ENCODE data around the gene COA7.

Gene COA7

GRCh38 chr1:52659356-52659755 is 38.8 kb downstream of the COA7 start:
- H3K9me3 ChIP-seq (ENCODE audit: insufficient read depth, low read length), result no peaks in the 10 kb centered on the region
- H3K4me1 ChIP-seq (ENCODE audit: insufficient read depth, insufficient read length), result peaks cover 15% of the 10 kb centered on the region
- peak overlapping the region; percentile 34 for H3K9ac ChIP-seq (ENCODE audit: insufficient read length, low read depth)
- DNase-seq (ENCODE audit: low read depth, low spot score), result no peak
- TF ChIP-seq SUZ12 (IDR thresholded peaks at IDR 0.05; ENCODE audit: extremely low read depth, insufficient read depth, insufficient read length), result no peak
- TF ChIP-seq ZNF274 (IDR thresholded peaks at IDR 0.05; ENCODE audit: low read depth, low read length), result no peak
- no peak for TF ChIP-seq YY1 (IDR thresholded peaks at IDR 0.05; ENCODE audit: insufficient read depth, insufficient read length)
- no peaks in the 10 kb centered on the region for H3K36me3 ChIP-seq (ENCODE audit: insufficient read depth, insufficient read length, low read length)
- H3K4me3 ChIP-seq (ENCODE audit: insufficient read length, low read depth), result no peak overlapping the region
- H3K27me3 ChIP-seq (ENCODE audit: insufficient read depth, insufficient read length), result no peaks in the 10 kb centered on the region

GRCh38 chr1:52658795-52659194 is 39.4 kb downstream of the COA7 start:
- no peak for DNase-seq (ENCODE audit: low read depth, low spot score)
- no peaks in the 10 kb centered on the region for H3K36me3 ChIP-seq (ENCODE audit: insufficient read depth, insufficient read length, low read length)
- H3K4me1 ChIP-seq (ENCODE audit: insufficient read depth, insufficient read length), result peaks cover 15% of the 10 kb centered on the region
- H3K9ac ChIP-seq (ENCODE audit: insufficient read length, low read depth), result peak overlapping the region; percentile 34
- H3K4me3 ChIP-seq (ENCODE audit: insufficient read length, low read depth), result no peak overlapping the region
- TF ChIP-seq YY1 (IDR thresholded peaks at IDR 0.05; ENCODE audit: insufficient read depth, insufficient read length) (no peak), ZNF274 (IDR thresholded peaks at IDR 0.05; ENCODE audit: low read depth, low read length) (no peak), SUZ12 (IDR thresholded peaks at IDR 0.05; ENCODE audit: extremely low read depth, insufficient read depth, insufficient read length) (no peak)
- H3K27me3 ChIP-seq (ENCODE audit: insufficient read depth, insufficient read length), result no peaks in the 10 kb centered on the region
- no peaks in the 10 kb centered on the region for H3K9me3 ChIP-seq (ENCODE audit: insufficient read depth, low read length)

GRCh38 chr1:52657702-52658101 is 40.4 kb downstream of the COA7 start:
- no peaks in the 10 kb centered on the region for H3K9me3 ChIP-seq (ENCODE audit: insufficient read depth, low read length)
- no peaks in the 10 kb centered on the region for H3K27me3 ChIP-seq (ENCODE audit: insufficient read depth, insufficient read length)
- H3K9ac ChIP-seq (ENCODE audit: insufficient read length, low read depth), result no peak overlapping the region
- H3K36me3 ChIP-seq (ENCODE audit: insufficient read depth, insufficient read length, low read length), result no peaks in the 10 kb centered on the region
- H3K4me1 ChIP-seq (ENCODE audit: insufficient read depth, insufficient read length), result peaks cover 15% of the 10 kb centered on the region
- no peak for TF ChIP-seq YY1 (IDR thresholded peaks at IDR 0.05; ENCODE audit: insufficient read depth, insufficient read length)
- TF ChIP-seq ZNF274 (IDR thresholded peaks at IDR 0.05; ENCODE audit: low read depth, low read length), result no peak
- no peak for TF ChIP-seq SUZ12 (IDR thresholded peaks at IDR 0.05; ENCODE audit: extremely low read depth, insufficient read depth, insufficient read length)
- no peak for DNase-seq (ENCODE audit: low read depth, low spot score)
- H3K4me3 ChIP-seq (ENCODE audit: insufficient read length, low read depth), result no peak overlapping the region

DNA sequence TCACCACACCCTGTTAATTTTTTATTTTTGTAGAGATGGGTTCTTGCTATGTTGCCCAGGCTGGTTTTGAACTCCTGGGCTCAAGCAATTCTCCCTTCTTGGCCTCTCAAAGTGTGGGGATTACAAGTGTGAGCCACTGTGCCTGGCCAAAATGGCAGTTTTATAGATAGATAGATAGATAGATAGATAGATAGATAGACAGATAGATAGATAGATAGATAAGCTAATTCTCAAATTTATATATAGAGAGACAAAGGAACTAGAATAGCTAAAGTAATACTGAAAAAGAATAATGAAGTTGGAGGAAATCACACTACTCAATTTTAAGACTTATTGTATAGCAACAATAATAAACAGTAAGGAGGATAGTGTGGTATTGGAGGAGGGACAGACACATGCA is 44.1 kb downstream of the COA7 start:
- Histone ChIP-seq H3K36me3 (ENCODE audit: insufficient read depth, insufficient read length, low read length) (no peaks in the 10 kb centered on the region), H3K4me3 (ENCODE audit: insufficient read length, low read depth) (no peak overlapping the region), H3K9me3 (ENCODE audit: insufficient read depth, low read length) (no peaks in the 10 kb centered on the region), H3K4me1 (ENCODE audit: insufficient read depth, insufficient read length) (peaks cover 4% of the 10 kb centered on the region), H3K9ac (ENCODE audit: insufficient read length, low read depth) (no peak overlapping the region), H3K27me3 (ENCODE audit: insufficient read depth, insufficient read length) (no peaks in the 10 kb centered on the region)
- TF ChIP-seq ZNF274 (IDR thresholded peaks at IDR 0.05; ENCODE audit: low read depth, low read length), result no peak
- no peak for TF ChIP-seq SUZ12 (IDR thresholded peaks at IDR 0.05; ENCODE audit: extremely low read depth, insufficient read depth, insufficient read length)
- no peak for TF ChIP-seq YY1 (IDR thresholded peaks at IDR 0.05; ENCODE audit: insufficient read depth, insufficient read length)
- no peak for DNase-seq (ENCODE audit: low read depth, low spot score)

DNA sequence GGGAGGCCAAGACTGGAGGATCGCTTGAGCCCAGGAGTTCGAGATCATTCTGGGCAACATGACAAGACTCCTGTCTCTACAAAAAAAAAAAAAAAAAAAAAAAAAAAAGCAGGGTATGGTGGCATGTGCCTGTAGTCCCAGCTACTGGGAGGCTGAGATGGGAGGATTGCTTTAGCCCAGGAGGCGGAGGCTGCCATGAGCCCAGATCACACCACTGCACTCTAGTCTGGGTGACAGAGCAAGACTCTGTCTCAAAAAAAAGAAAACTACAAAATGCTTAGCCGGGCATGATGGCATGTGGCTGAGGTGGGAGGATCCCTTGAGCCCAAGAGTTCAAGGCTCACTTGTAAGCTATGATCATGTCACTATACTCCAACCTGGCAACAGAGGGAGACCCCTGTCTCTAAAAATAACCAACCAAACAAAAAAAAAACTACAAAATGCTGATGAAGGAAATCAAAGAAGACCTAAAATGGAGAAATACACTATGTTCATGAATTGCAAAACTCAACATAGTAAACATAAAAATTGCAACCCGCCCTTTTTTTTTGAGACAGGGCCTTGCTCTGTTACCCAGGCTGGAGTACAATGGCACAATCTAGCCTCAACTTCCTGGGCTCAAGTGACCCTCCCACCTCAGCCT is 44.8 kb downstream of the COA7 start:
- DNase-seq (ENCODE audit: low read depth, low spot score), result no peak

GRCh38 chr1:52651904-52652303 is 46.2 kb downstream of the COA7 start:
- H3K27me3 ChIP-seq (ENCODE audit: insufficient read depth, insufficient read length), result no peaks in the 10 kb centered on the region
- H3K4me3 ChIP-seq (ENCODE audit: insufficient read length, low read depth), result no peak overlapping the region
- no peak for TF ChIP-seq SUZ12 (IDR thresholded peaks at IDR 0.05; ENCODE audit: extremely low read depth, insufficient read depth, insufficient read length)
- TF ChIP-seq YY1 (IDR thresholded peaks at IDR 0.05; ENCODE audit: insufficient read depth, insufficient read length), result no peak
- no peak for TF ChIP-seq ZNF274 (IDR thresholded peaks at IDR 0.05; ENCODE audit: low read depth, low read length)
- H3K36me3 ChIP-seq (ENCODE audit: insufficient read depth, insufficient read length, low read length), result no peaks in the 10 kb centered on the region
- no peak for DNase-seq (ENCODE audit: low read depth, low spot score)
- no peaks in the 10 kb centered on the region for H3K9me3 ChIP-seq (ENCODE audit: insufficient read depth, low read length)
- no peak overlapping the region for H3K9ac ChIP-seq (ENCODE audit: insufficient read length, low read depth)
- no peaks in the 10 kb centered on the region for H3K4me1 ChIP-seq (ENCODE audit: insufficient read depth, insufficient read length)

More for the DNA sequence above, 44.8 kb downstream of the COA7 start:
- Histone ChIP-seq H3K36me3 (ENCODE audit: insufficient read depth, insufficient read length, low read length) (no peaks in the 10 kb centered on the region), H3K9ac (ENCODE audit: insufficient read length, low read depth) (no peak overlapping the region), H3K9me3 (ENCODE audit: insufficient read depth, low read length) (no peaks in the 10 kb centered on the region), H3K27me3 (ENCODE audit: insufficient read depth, insufficient read length) (no peaks in the 10 kb centered on the region), H3K4me3 (ENCODE audit: insufficient read length, low read depth) (no peak overlapping the region), H3K4me1 (ENCODE audit: insufficient read depth, insufficient read length) (peaks cover under 1% of the 10 kb centered on the region)
- no peak for TF ChIP-seq YY1 (IDR thresholded peaks at IDR 0.05; ENCODE audit: insufficient read depth, insufficient read length)
- no peak for TF ChIP-seq ZNF274 (IDR thresholded peaks at IDR 0.05; ENCODE audit: low read depth, low read length)
- no peak for TF ChIP-seq SUZ12 (IDR thresholded peaks at IDR 0.05; ENCODE audit: extremely low read depth, insufficient read depth, insufficient read length)

GRCh38 chr1:52645261-52645660 is 52.9 kb downstream of the COA7 start:
- no peak for DNase-seq (ENCODE audit: low read depth, low spot score)
- Histone ChIP-seq H3K27me3 (ENCODE audit: insufficient read depth, insufficient read length) (no peaks in the 10 kb centered on the region), H3K4me1 (ENCODE audit: insufficient read depth, insufficient read length) (peaks cover 7% of the 10 kb centered on the region), H3K4me3 (ENCODE audit: insufficient read length, low read depth) (no peak overlapping the region), H3K9ac (ENCODE audit: insufficient read length, low read depth) (no peak overlapping the region), H3K36me3 (ENCODE audit: insufficient read depth, insufficient read length, low read length) (no peaks in the 10 kb centered on the region), H3K9me3 (ENCODE audit: insufficient read depth, low read length) (no peaks in the 10 kb centered on the region)
- TF ChIP-seq ZNF274 (IDR thresholded peaks at IDR 0.05; ENCODE audit: low read depth, low read length) (no peak), YY1 (IDR thresholded peaks at IDR 0.05; ENCODE audit: insufficient read depth, insufficient read length) (no peak), SUZ12 (IDR thresholded peaks at IDR 0.05; ENCODE audit: extremely low read depth, insufficient read depth, insufficient read length) (no peak)
